HEK293 (cell line): ENCODE results near the gene SCML2.
A peak's percentile ranks its signal among the peaks of the same experiment; 100 is the strongest.

Source experiments
- CTCF ChIP-seq: fragments of 450-650 bp; formaldehyde crosslinking; IDR thresholded peaks from 2 replicates; pipeline ENCODE4 v1.5.1; 2016; ENCODE audit warnings: missing biosample characterization, missing genetic modification characterization
- GLIS1 ChIP-seq: fragments of 450-650 bp; formaldehyde crosslinking; IDR thresholded peaks from 2 replicates; pipeline ENCODE4 v1.5.1; 2016; ENCODE audit warnings: missing biosample characterization, missing genetic modification characterization
- OVOL3 ChIP-seq: fragments of 450-650 bp; formaldehyde crosslinking; IDR thresholded peaks from 2 replicates; pipeline ENCODE4 v1.5.1; 2016; ENCODE audit warnings: missing biosample characterization, missing genetic modification characterization
- PRDM4 ChIP-seq: fragments of 450-650 bp; formaldehyde crosslinking; IDR thresholded peaks from 2 replicates; pipeline ENCODE4 v1.5.1; 2017; ENCODE audit warnings: missing biosample characterization, missing genetic modification characterization
- SP7 ChIP-seq: fragments of 450-650 bp; formaldehyde crosslinking; IDR thresholded peaks from 2 replicates; pipeline ENCODE4 v1.5.1; 2016; ENCODE audit warnings: missing biosample characterization, missing genetic modification characterization
- ZBTB20 ChIP-seq: fragments of 450-650 bp; formaldehyde crosslinking; IDR thresholded peaks from 2 replicates; pipeline ENCODE4 v1.5.1; 2016; ENCODE audit warnings: missing biosample characterization, missing genetic modification characterization
- ZBTB26 ChIP-seq: fragments of 450-650 bp; formaldehyde crosslinking; optimal IDR thresholded peaks from 2 replicates; pipeline ENCODE3; 2016; ENCODE audit warnings: missing biosample characterization, mild to moderate bottlenecking, missing genetic modification characterization
- ZFHX2 ChIP-seq: fragments of 450-650 bp; formaldehyde crosslinking; conservative IDR thresholded peaks from 2 replicates; pipeline ENCODE4 v1.5.1; 2016; ENCODE audit warnings: missing biosample characterization, missing genetic modification characterization
- ZFP41 ChIP-seq: fragments of 450-650 bp; formaldehyde crosslinking; IDR thresholded peaks from 2 replicates; pipeline ENCODE4 v1.5.1; 2016; ENCODE audit warnings: missing biosample characterization, missing genetic modification characterization, borderline replicate concordance
- ZIC2 ChIP-seq: fragments of 450-650 bp; formaldehyde crosslinking; IDR thresholded peaks from 2 replicates; pipeline ENCODE4 v1.5.1; 2016; ENCODE audit warnings: missing biosample characterization, missing genetic modification characterization
- ZNF10 ChIP-seq: fragments of 450-650 bp; formaldehyde crosslinking; IDR thresholded peaks from 2 replicates; pipeline ENCODE4 v1.5.1; 2017; ENCODE audit warnings: missing biosample characterization, missing genetic modification characterization
- ZNF18 ChIP-seq: fragments of 450-650 bp; formaldehyde crosslinking; IDR thresholded peaks from 2 replicates; pipeline ENCODE4 v1.5.1; 2016; ENCODE audit warnings: missing biosample characterization, missing genetic modification characterization
- ZNF24 ChIP-seq: fragments of 450-650 bp; formaldehyde crosslinking; IDR thresholded peaks from 2 replicates; pipeline ENCODE4 v1.5.1; 2016; ENCODE audit warnings: missing biosample characterization, missing genetic modification characterization
- ZNF335 ChIP-seq: fragments of 450-650 bp; formaldehyde crosslinking; conservative IDR thresholded peaks from 2 replicates; pipeline ENCODE4 v1.5.1; 2016; ENCODE audit warnings: missing biosample characterization, missing genetic modification characterization
- ZNF398 ChIP-seq: fragments of 450-650 bp; formaldehyde crosslinking; IDR thresholded peaks from 2 replicates; pipeline ENCODE4 v1.5.1; 2017; ENCODE audit warnings: missing biosample characterization, missing genetic modification characterization
- ZNF423 ChIP-seq: fragments of 450-650 bp; formaldehyde crosslinking; IDR thresholded peaks from 2 replicates; pipeline ENCODE4 v1.5.1; 2016; ENCODE audit warnings: missing biosample characterization, missing genetic modification characterization
- ZNF623 ChIP-seq: fragments of 450-650 bp; formaldehyde crosslinking; IDR thresholded peaks from 2 replicates; pipeline ENCODE4 v1.5.1; 2016; ENCODE audit warnings: missing biosample characterization, missing genetic modification characterization
- ZNF701 ChIP-seq: fragments of 450-650 bp; formaldehyde crosslinking; IDR thresholded peaks from 2 replicates; pipeline ENCODE4 v1.5.1; 2016; ENCODE audit warnings: missing biosample characterization, missing genetic modification characterization
- ZNF792 ChIP-seq: fragments of 450-650 bp; formaldehyde crosslinking; IDR thresholded peaks from 2 replicates; pipeline ENCODE4 v1.5.1; 2016; ENCODE audit warnings: missing biosample characterization, missing genetic modification characterization
- ZSCAN18 ChIP-seq: fragments of 450-650 bp; formaldehyde crosslinking; IDR thresholded peaks from 2 replicates; pipeline ENCODE4 v1.5.1; 2016; ENCODE audit warnings: missing biosample characterization, missing genetic modification characterization
- ZSCAN30 ChIP-seq: fragments of 450-650 bp; IDR thresholded peaks from 2 replicates; pipeline ENCODE4 v1.5.1; 2018; ENCODE audit warnings: missing biosample characterization, mild to moderate bottlenecking, missing genetic modification characterization, moderate library complexity

The SCML2 gene

GRCh38 chrX:18353931-18354368, 538 bp downstream of the SCML2 start (continued):
- TF ChIP-seq ZBTB26 (tag by site-specific recombination) (peak; percentile 88), ZNF18 (tag by site-specific recombination) (0 out of 2 replicates have a peak, but pooled peaks have one; percentile 11), ZNF423 (tag by site-specific recombination) (peak; percentile 35; the same call in 1 of the 2 replicates), ZSCAN18 (tag by site-specific recombination) (no peak), ZNF398 (tag by site-specific recombination) (peak; percentile 56; the same call in 1 of the 2 replicates), GLIS1 (no peak), ZNF10 (no peak), SP7 (tag by site-specific recombination) (0 out of 2 replicates have a peak, but pooled peaks have one; percentile 28), ZNF623 (tag by site-specific recombination) (no peak), ZNF335 (tag by site-specific recombination) (peak; percentile 44), ZFP41 (tag by site-specific recombination) (no peak), ZNF24 (tag by site-specific recombination) (no peak), PRDM4 (tag by site-specific recombination) (0 out of 2 replicates have a peak, but pooled peaks have one; percentile 26), CTCF (tag by site-specific recombination) (peak; percentile 82), ZIC2 (peak; percentile 89), ZFHX2 (peak; percentile 36; the same call in 1 of the 2 replicates), ZNF701 (tag by site-specific recombination) (no peak), OVOL3 (tag by site-specific recombination) (no peak), ZSCAN30 (tag by site-specific recombination) (peak; percentile 41; the same call in 1 of the 2 replicates), ZBTB20 (peak; percentile 75), ZNF792 (no peak)
- TF ChIP-seq, all 188 proteins: peak for 22
